H1 (cell line): Measurements from ENCODE around the gene EFR3B. TPM values are rescaled to one million over a fixed set of nuclear protein-coding genes. Genes with fewer than 3 reads are reported as not detected.

ENCODE experiments used
- ATF2 ChIP-seq: IDR thresholded peaks from 2 replicates; pipeline ENCODE4 v1.6.1; 2012; ENCODE audit warnings: low read length, inconsistent platforms
- BACH1 ChIP-seq: IDR thresholded peaks from 2 replicates; pipeline ENCODE4 v1.6.1; 2012; ENCODE audit warnings: low read length, improper control_type of control experiment
- KDM4A ChIP-seq: IDR thresholded peaks from one replicate; pipeline ENCODE4 v1.7.1; 2012; ENCODE audit warnings: low read depth, mild to moderate bottlenecking, moderate library complexity, low read length, inconsistent platforms; ENCODE audit not compliant: severe bottlenecking
- RXRA ChIP-seq: IDR thresholded peaks from 2 replicates; pipeline ENCODE4 v1.6.1; 2011; ENCODE audit warnings: low read depth, mild to moderate bottlenecking, low read length, moderate library complexity; ENCODE audit not compliant: insufficient read depth
- polyA plus RNA-seq, 7 experiments: library from polyadenylated mRNA; depleted of rRNA in 3 of 7; stranded (reverse) in 5 of 7; unstranded in 2 of 7; fragments of >200 nt in 5 of 7; fragments of 200-250 nt in 2 of 7; gene quantifications; 1 replicate in 5 of 7; 2 replicates in 1 of 7; 4 replicates in 1 of 7; pipeline versions ENCODE4 v1.2.1 to v1.2.3, GENCODE V29; 2011 to 2013; ENCODE audit warnings: missing spikeins in 2 of 7, mixed read lengths in 2 of 7
- total RNA-seq: library from RNA; stranded (reverse); fragmentation: NEBNext Ultra II Directional; extraction: Animal tissue kit (Norgen Biotek cat#: 25700); gene quantifications from 2 replicates; pipeline ENCODE4 v1.2.1, GENCODE V29; 2021

EFR3B gene
- total and polyA plus RNA-seq, 2 of the 8 experiments (the other 6 are each of a cell fraction or from before 2014, with no cell fraction given), result 3.4 to 9.6 TPM

- TF ChIP-seq ATF2, result no peak
- TF ChIP-seq KDM4A, result no peak
- no peak for TF ChIP-seq RXRA
- no peak for TF ChIP-seq BACH1
- TF ChIP-seq, all 59 proteins: peak for 0
Measured at GRCh38 chr2:25074826-25075225, 33.0 kb downstream of the EFR3B start (continued).
